Measurements from ENCODE around the gene RNGTT.
"Not testable (repeated sequence)": the region's sequence is repeated elsewhere in the genome, so short reads cannot be mapped to it uniquely, and the experiment has no call there.

RNGTT gene

GRCh38 chr6:88722686-88723085, 240.7 kb downstream of the RNGTT start:
- no peak for DNase-seq (ENCODE audit: low spot score)

GRCh38 chr6:88716399-88716798, 247.0 kb downstream of the RNGTT start:
- not testable (repeated sequence) for DNase-seq (ENCODE audit: low spot score)

GRCh38 chr6:88712243-88712936, 251.0 kb downstream of the RNGTT start:
- no peak for DNase-seq (ENCODE audit: low spot score)

GRCh38 chr6:88709819-88710246, 253.6 kb downstream of the RNGTT start:
- peak; percentile 15 for DNase-seq (ENCODE audit: low spot score)

- DNase-seq (ENCODE audit: low spot score), result peak; percentile 17
Observed at GRCh38 chr6:88708197-88708744, 255.1 kb downstream of the RNGTT start.

GRCh38 chr6:88705601-88706000, 257.8 kb downstream of the RNGTT start:
- no peak for DNase-seq (ENCODE audit: low spot score)

- DNase-seq (ENCODE audit: low spot score), result no peak
Observed at GRCh38 chr6:88704980-88705379, 258.4 kb downstream of the RNGTT start.

- no peak for DNase-seq (ENCODE audit: low spot score)
Observed at GRCh38 chr6:88702956-88703556, 260.4 kb downstream of the RNGTT start.

- DNase-seq (ENCODE audit: low spot score), result no peak
Observed at GRCh38 chr6:88698661-88699060, 264.8 kb downstream of the RNGTT start.

- no peak for DNase-seq (ENCODE audit: low spot score)
Observed at GRCh38 chr6:88695937-88696336, 267.5 kb downstream of the RNGTT start.

GRCh38 chr6:88683734-88684133, 279.7 kb downstream of the RNGTT start:
- DNase-seq (ENCODE audit: low spot score), result no peak

- DNase-seq (ENCODE audit: low spot score), result no peak
Observed at GRCh38 chr6:88680654-88681053, 282.8 kb downstream of the RNGTT start.

GRCh38 chr6:88679841-88680240, 283.6 kb downstream of the RNGTT start:
- no peak for DNase-seq (ENCODE audit: low spot score)

- no peak for DNase-seq (ENCODE audit: low spot score)
Observed at GRCh38 chr6:88677356-88677755, 286.1 kb downstream of the RNGTT start.

- DNase-seq (ENCODE audit: low spot score), result no peak
Observed at GRCh38 chr6:88671624-88672023, 291.8 kb downstream of the RNGTT start.

GRCh38 chr6:88670369-88670768, 293.0 kb downstream of the RNGTT start:
- no peak for DNase-seq (ENCODE audit: low spot score)

GRCh38 chr6:88669475-88669874, 293.9 kb downstream of the RNGTT start:
- DNase-seq (ENCODE audit: low spot score), result no peak

- no peak for DNase-seq (ENCODE audit: low spot score)
Observed at GRCh38 chr6:88666901-88667300, 296.5 kb downstream of the RNGTT start.

- no peak for DNase-seq (ENCODE audit: low spot score)
Observed at GRCh38 chr6:88665131-88665530, 298.3 kb downstream of the RNGTT start.

GRCh38 chr6:88663801-88664200, 299.6 kb downstream of the RNGTT start:
- DNase-seq (ENCODE audit: low spot score), result no peak

- no peak for DNase-seq (ENCODE audit: low spot score)
Observed at GRCh38 chr6:88662653-88663174, 300.7 kb downstream of the RNGTT start.

GRCh38 chr6:88662163-88662580, 301.2 kb downstream of the RNGTT start:
- peak; percentile 13 for DNase-seq (ENCODE audit: low spot score)

- DNase-seq (ENCODE audit: low spot score), result no peak
Observed at GRCh38 chr6:88661136-88661535, 302.3 kb downstream of the RNGTT start.

Data from HuH-7 (cell line).